Trophoblast cell (in vitro differentiated cells and primary cell): Measurements from ENCODE around the gene EXT2.

Source experiments
- DNase-seq, 2 donors: peaks; one replicate each; pipeline ENCODE4 v3.0.0-alpha.2; 2016
- H2AFZ ChIP-seq: 2 replicates; pipeline ENCODE4 v1.6.1; 2013; ENCODE audit warnings: low read length, moderate library complexity, mild to moderate bottlenecking; ENCODE audit not compliant: insufficient read depth, poor library complexity
- H2AK5ac ChIP-seq: 2 replicates; pipeline ENCODE4 v1.6.1; 2013; ENCODE audit warnings: mild to moderate bottlenecking, low read length
- H2BK120ac ChIP-seq: 2 replicates; pipeline ENCODE4 v1.6.1; 2013; ENCODE audit warnings: low read length, mild to moderate bottlenecking, moderate library complexity; ENCODE audit not compliant: insufficient read depth, poor library complexity
- H2BK12ac ChIP-seq: 2 replicates; pipeline ENCODE4 v1.6.1; 2013; ENCODE audit warnings: mild to moderate bottlenecking, low read length, moderate library complexity
- H2BK5ac ChIP-seq: 2 replicates; pipeline ENCODE4 v1.6.1; 2013; ENCODE audit warnings: low read length, low read depth, moderate library complexity, mild to moderate bottlenecking; ENCODE audit not compliant: poor library complexity
- H3K14ac ChIP-seq: 2 replicates; pipeline ENCODE4 v1.6.1; 2013; ENCODE audit warnings: mild to moderate bottlenecking, low read length
- H3K18ac ChIP-seq: 2 replicates; pipeline ENCODE4 v1.6.1; 2013; ENCODE audit warnings: mild to moderate bottlenecking, low read length
- H3K23ac ChIP-seq: 2 replicates; pipeline ENCODE4 v1.6.1; 2013; ENCODE audit warnings: low read length
- H3K27ac ChIP-seq: 2 replicates; pipeline ENCODE4 v1.5.1; 2013; ENCODE audit warnings: low read depth, mild to moderate bottlenecking, inconsistent platforms, low read length, moderate library complexity
- H3K27me3 ChIP-seq: 2 replicates; pipeline ENCODE4 v1.6.1; 2013; ENCODE audit warnings: inconsistent platforms, mild to moderate bottlenecking, low read length, moderate library complexity; ENCODE audit not compliant: insufficient read depth
- H3K36me3 ChIP-seq, 2 experiments: 1 replicate in 1 of 2; 2 replicates in 1 of 2; pipeline ENCODE4 v1.6.1; 2013; ENCODE audit warnings: low read length in 2 of 2, mild to moderate bottlenecking in 2 of 2, moderate library complexity in 1 of 2; ENCODE audit not compliant: insufficient read depth in 2 of 2, control insufficient read depth in 1 of 2
- H3K4ac ChIP-seq: 2 replicates; pipeline ENCODE4 v1.6.1; 2013; ENCODE audit warnings: low read depth, mild to moderate bottlenecking, low read length, moderate library complexity
- H3K4me1 ChIP-seq, 2 experiments: 1 replicate in 1 of 2; 2 replicates in 1 of 2; pipeline ENCODE4 v1.6.1; 2013; ENCODE audit warnings: low read length in 2 of 2, mild to moderate bottlenecking in 2 of 2, moderate library complexity in 1 of 2; ENCODE audit not compliant: insufficient read depth in 2 of 2, control insufficient read depth in 1 of 2
- H3K4me2 ChIP-seq: 2 replicates; pipeline ENCODE4 v1.6.1; 2013; ENCODE audit warnings: inconsistent platforms, mild to moderate bottlenecking, low read length, moderate library complexity
- H3K4me3 ChIP-seq: 2 replicates; pipeline ENCODE4 v1.5.1; 2013; ENCODE audit warnings: mild to moderate bottlenecking, low read depth, low read length, inconsistent platforms
- H3K79me1 ChIP-seq: one replicate; pipeline ENCODE4 v1.6.1; 2013; ENCODE audit warnings: low read length
- H3K79me2 ChIP-seq: 2 replicates; pipeline ENCODE4 v1.6.1; 2013; ENCODE audit warnings: low read length, mild to moderate bottlenecking; ENCODE audit not compliant: control insufficient read depth, insufficient read depth, poor library complexity
- H3K9ac ChIP-seq: 2 replicates; pipeline ENCODE4 v1.6.1; 2013; ENCODE audit warnings: mild to moderate bottlenecking, low read length
- H3K9me3 ChIP-seq: 2 replicates; pipeline ENCODE4 v1.6.1; 2013; ENCODE audit warnings: low read depth, mild to moderate bottlenecking, control low read depth, inconsistent platforms, low read length; ENCODE audit not compliant: insufficient read depth
- H4K12ac ChIP-seq: 2 replicates; pipeline ENCODE4 v1.6.1; 2013; ENCODE audit warnings: low read depth, mild to moderate bottlenecking, low read length, moderate library complexity
- H4K8ac ChIP-seq: 2 replicates; pipeline ENCODE4 v1.6.1; 2013; ENCODE audit warnings: low read depth, mild to moderate bottlenecking, low read length, moderate library complexity
- H4K91ac ChIP-seq: one replicate; pipeline ENCODE4 v1.6.1; 2013; ENCODE audit warnings: low read depth, mild to moderate bottlenecking, low read length, moderate library complexity
- WGBS: extraction: QIAGEN DNeasy Blood & Tissue Kit; methylation state at CpG from one replicate; pipeline ENCODE4 v1.1.7; 2013; ENCODE audit warnings: missing lambda C conversion rate; ENCODE audit not compliant: insufficient read length, insufficient coverage; ENCODE audit errors: extremely low coverage; 5-methylcytosine and 5-hydroxymethylcytosine counted together

EXT2 gene

GRCh38 chr11:44219830-44220796 lies 124.6 kb downstream of the EXT2 start:
- DNase-seq: peak in 1 of 2 donors; percentile 12
- Histone ChIP-seq H2BK120ac (no peak overlapping the region), H2BK5ac (no peak overlapping the region), H4K8ac (no peak overlapping the region), H4K91ac (no peak overlapping the region), H3K79me2 (no peaks in the 10 kb centered on the region), H2AK5ac (no peak overlapping the region), H3K27me3 (no peaks in the 10 kb centered on the region), H3K23ac (no peak overlapping the region), H3K9ac (no peak overlapping the region), H2BK12ac (no peak overlapping the region), H3K18ac (no peak overlapping the region), H2AFZ (no peak overlapping the region), H3K4me3 (no peak overlapping the region), H3K14ac (no peak overlapping the region), H3K4me2 (no peak overlapping the region), H3K4ac (no peak overlapping the region), H3K27ac (no peak overlapping the region), H3K79me1 (no peaks in the 10 kb centered on the region), H3K4me1 (peaks cover 2 to 6% of the 10 kb centered on the region in 2 experiments), H4K12ac (no peak overlapping the region), H3K9me3 (no peaks in the 10 kb centered on the region), H3K36me3 (no peaks in the 10 kb centered on the region)
- WGBS: no CpG with 5 or more reads among the region's 4 CpGs

GRCh38 chr11:44221456-44221855 lies 126.0 kb downstream of the EXT2 start:
- DNase-seq: no peak
- H3K27ac ChIP-seq: no peak overlapping the region
- H4K12ac ChIP-seq: no peak overlapping the region
- no peaks in the 10 kb centered on the region for H3K79me2 ChIP-seq
- H3K4ac ChIP-seq: no peak overlapping the region
- no peak overlapping the region for H2AFZ ChIP-seq
- H2BK120ac ChIP-seq: no peak overlapping the region
- H3K79me1 ChIP-seq: no peaks in the 10 kb centered on the region
- H4K8ac ChIP-seq: no peak overlapping the region
- no peaks in the 10 kb centered on the region for H3K27me3 ChIP-seq
- H2AK5ac ChIP-seq: no peak overlapping the region
- H3K4me1 ChIP-seq: peaks cover 2 to 6% of the 10 kb centered on the region in 2 experiments
- H3K23ac ChIP-seq: no peak overlapping the region
- no peak overlapping the region for H3K14ac ChIP-seq
- no peak overlapping the region for H3K4me3 ChIP-seq
- H2BK12ac ChIP-seq: no peak overlapping the region
- H3K18ac ChIP-seq: no peak overlapping the region
- H2BK5ac ChIP-seq: no peak overlapping the region
- H3K36me3 ChIP-seq: no peaks in the 10 kb centered on the region
- no peak overlapping the region for H4K91ac ChIP-seq
- H3K9ac ChIP-seq: no peak overlapping the region
- no CpG with 5 or more reads among the region's 3 CpGs for WGBS
- H3K9me3 ChIP-seq: no peaks in the 10 kb centered on the region
- H3K4me2 ChIP-seq: no peak overlapping the region

GRCh38 chr11:44221992-44222391 lies 126.5 kb downstream of the EXT2 start:
- Histone ChIP-seq H3K9me3 (no peaks in the 10 kb centered on the region), H3K23ac (no peak overlapping the region), H3K14ac (no peak overlapping the region), H2BK12ac (no peak overlapping the region), H4K8ac (no peak overlapping the region), H3K27me3 (no peaks in the 10 kb centered on the region), H2AK5ac (no peak overlapping the region), H3K9ac (no peak overlapping the region), H3K4ac (no peak overlapping the region), H2BK120ac (no peak overlapping the region), H2AFZ (no peak overlapping the region), H3K36me3 (no peaks in the 10 kb centered on the region), H4K91ac (no peak overlapping the region), H3K4me1 (peaks cover 2 to 6% of the 10 kb centered on the region in 2 experiments), H3K27ac (no peak overlapping the region), H3K79me1 (no peaks in the 10 kb centered on the region), H4K12ac (no peak overlapping the region), H2BK5ac (no peak overlapping the region), H3K18ac (no peak overlapping the region), H3K4me3 (no peak overlapping the region), H3K4me2 (no peak overlapping the region), H3K79me2 (no peaks in the 10 kb centered on the region)
- no CpG with 5 or more reads among the region's 2 CpGs for WGBS
- no peak for DNase-seq

- Histone ChIP-seq H3K4me1 (peaks cover 2 to 6% of the 10 kb centered on the region in 2 experiments), H3K9me3 (no peaks in the 10 kb centered on the region), H4K8ac (no peak overlapping the region), H2BK5ac (no peak overlapping the region), H3K4me2 (no peak overlapping the region), H3K79me2 (no peaks in the 10 kb centered on the region), H3K27ac (no peak overlapping the region), H3K4ac (no peak overlapping the region), H2BK12ac (no peak overlapping the region), H4K91ac (no peak overlapping the region), H3K14ac (no peak overlapping the region), H3K4me3 (no peak overlapping the region), H3K79me1 (no peaks in the 10 kb centered on the region), H3K23ac (no peak overlapping the region), H3K9ac (no peak overlapping the region), H4K12ac (no peak overlapping the region), H2BK120ac (no peak overlapping the region), H3K36me3 (no peaks in the 10 kb centered on the region), H2AFZ (no peak overlapping the region), H3K27me3 (no peaks in the 10 kb centered on the region), H3K18ac (no peak overlapping the region), H2AK5ac (no peak overlapping the region)
- DNase-seq: no peak
Measured at GRCh38 chr11:44223238-44223637, 127.8 kb downstream of the EXT2 start.
